ENCODE data around the gene C20orf144.

Gene C20orf144

DNA sequence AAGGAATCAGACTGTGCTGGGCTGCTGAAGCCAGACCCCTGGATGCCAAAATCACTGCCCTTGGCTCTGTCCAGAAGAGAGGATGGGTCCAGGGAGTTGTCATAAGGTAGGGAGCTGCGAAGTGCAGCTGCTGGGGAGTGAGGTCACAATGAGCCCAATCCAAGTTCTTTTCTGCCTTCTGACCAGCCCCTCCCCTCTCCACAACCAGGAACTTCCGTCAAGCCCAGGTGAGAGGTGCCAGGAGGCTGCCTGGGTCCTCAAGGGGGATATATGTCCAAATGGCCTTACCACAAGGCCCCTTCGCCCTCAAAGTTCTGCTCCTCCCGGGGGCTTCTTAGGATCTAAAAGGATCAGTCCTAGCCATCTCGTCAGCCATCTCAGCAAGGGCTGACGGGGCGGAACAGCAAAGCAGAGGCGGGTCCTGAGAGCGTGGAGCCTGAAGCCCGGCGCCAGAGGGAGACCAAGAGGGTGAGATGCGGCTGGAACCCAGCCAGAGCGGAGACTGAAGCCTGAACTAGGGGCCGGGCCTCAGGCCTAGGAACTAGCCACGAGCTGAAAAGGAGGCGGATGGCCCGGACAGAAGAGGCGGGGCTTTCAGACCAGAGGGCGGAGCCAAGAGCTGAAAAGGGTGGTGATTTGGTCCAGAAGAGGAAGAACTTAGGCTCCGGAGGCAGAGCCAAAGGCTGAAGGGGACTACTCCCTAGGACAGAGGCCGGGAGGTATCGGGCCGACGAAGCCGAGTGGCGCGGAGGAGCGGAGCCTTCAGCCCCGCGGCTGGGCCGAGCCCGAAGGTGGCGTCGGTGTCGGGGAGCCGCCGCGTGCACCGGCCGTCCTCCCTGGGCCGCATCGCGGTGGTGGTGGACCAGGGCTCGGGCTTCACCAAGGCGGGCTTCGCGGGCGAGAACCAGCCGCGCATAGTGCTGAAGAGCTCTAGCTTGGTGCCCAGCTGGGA lies 4.4 kb downstream of the C20orf144 start, which contains the start of gene ACTL10:
TSS of gene ACTL10 (plus strand) at position 651 of the 952 bp plus-strand sequence. CDS start 555 bp downstream, outside the sequence.
- DNase-seq: peak; percentile 87

DNA sequence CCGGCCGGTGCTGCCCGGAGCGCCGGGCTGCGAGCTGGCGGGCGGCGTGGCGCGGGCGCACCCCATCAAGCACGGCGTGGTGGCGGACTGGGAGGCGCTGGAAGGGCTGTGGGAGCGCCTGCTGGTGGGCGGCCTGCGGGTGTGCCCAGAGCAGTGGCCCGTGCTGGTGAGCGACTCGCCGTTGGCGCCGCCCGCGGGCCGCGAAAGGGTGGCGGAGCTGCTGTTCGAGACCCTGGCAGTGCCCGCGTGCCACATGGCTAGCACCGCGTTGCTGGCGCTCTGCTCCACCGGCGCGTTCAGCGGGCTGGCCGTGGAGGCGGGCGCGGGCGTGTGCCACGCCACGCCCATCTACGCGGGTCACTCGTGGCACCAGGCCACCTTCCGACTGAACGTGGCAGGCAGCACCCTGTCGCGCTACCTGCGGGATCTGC lies 5.1 kb downstream of the C20orf144 start:
- peak; percentile 48 for DNase-seq

DNA sequence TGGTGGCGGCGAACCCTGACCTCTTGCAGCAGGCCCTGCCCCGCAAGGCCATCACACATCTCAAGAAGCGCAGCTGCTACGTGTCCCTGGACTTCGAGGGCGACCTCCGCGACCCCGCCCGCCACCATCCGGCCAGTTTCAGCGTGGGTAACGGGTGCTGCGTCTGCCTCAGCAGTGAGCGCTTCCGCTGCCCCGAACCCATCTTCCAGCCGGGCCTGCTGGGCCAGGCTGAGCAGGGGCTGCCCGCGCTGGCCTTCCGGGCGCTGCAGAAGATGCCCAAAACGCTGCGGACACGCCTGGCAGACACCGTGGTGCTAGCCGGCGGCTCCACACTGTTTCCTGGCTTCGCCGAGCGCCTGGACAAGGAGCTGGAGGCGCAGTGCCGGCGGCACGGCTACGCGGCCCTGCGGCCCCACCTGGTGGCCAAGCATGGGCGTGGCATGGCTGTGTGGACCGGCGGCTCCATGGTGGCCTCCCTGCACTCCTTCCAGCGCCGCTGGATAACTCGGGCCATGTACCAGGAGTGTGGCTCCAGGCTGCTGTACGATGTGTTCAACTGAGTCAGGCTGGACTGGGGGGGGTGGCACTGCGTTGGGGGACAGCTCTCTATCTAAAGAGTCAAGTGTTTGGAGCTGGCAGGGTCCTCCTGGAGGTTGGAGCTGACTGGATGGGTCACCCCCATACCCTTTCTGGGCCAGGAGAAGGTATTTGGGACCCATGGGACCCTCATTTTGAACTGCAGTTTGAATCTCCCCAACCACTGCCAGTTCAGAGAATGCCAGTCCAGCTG lies 5.7 kb downstream of the C20orf144 start:
- peak; percentile 83 for DNase-seq

DNA sequence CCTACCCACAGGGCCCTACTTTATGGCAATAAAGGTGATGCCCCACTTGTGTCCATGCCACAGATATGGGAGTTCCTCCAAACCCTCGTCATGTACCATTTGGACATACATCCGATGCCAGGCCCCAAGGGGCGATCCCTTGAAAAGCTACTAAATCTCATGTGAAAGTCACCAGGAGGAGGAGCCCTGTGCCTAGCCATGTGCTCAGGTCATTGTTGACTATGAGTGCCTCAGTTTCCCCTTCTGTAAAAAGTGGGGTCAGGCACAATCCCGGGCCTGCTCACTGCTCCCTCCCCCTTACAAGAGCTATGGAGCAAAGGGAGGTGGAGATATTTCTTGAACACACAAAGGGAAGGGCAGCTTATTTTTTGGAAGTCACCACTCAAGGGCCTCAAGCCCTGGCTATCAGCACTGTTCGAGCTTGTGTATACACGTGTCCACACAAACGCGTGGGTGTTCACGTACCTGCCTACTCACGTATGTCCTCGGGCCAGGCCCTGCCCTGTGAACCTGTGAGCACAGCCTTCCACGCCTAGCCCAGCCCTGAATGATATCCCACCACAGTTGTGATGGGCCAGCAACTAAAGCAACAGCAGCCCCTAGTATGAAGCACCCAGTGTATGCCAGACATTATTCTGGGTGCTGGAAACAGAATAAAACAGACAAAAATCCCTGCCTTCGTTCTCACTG lies 6.5 kb downstream of the C20orf144 start:
- DNase-seq: no peak

DNA sequence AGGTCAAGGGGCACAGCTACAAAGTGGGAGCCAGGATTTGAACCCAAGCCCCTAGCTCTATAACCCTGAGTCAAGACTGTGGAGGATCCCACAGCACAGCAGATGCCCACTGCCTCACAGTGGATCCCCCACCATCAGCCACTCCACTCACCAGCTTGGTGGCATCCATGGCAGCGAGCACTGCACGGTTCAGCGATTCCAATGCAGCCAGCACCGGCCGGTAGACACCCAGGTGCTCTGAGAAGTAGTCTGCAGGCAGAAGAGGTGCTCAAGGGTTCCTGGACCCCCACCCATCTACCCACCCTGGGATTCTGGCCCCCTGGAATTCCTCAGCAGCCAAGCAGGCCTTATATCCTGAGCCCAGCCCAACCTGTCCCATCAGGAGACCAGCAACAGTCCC lies 7.1 kb downstream of the C20orf144 start:
- no peak for DNase-seq

DNA sequence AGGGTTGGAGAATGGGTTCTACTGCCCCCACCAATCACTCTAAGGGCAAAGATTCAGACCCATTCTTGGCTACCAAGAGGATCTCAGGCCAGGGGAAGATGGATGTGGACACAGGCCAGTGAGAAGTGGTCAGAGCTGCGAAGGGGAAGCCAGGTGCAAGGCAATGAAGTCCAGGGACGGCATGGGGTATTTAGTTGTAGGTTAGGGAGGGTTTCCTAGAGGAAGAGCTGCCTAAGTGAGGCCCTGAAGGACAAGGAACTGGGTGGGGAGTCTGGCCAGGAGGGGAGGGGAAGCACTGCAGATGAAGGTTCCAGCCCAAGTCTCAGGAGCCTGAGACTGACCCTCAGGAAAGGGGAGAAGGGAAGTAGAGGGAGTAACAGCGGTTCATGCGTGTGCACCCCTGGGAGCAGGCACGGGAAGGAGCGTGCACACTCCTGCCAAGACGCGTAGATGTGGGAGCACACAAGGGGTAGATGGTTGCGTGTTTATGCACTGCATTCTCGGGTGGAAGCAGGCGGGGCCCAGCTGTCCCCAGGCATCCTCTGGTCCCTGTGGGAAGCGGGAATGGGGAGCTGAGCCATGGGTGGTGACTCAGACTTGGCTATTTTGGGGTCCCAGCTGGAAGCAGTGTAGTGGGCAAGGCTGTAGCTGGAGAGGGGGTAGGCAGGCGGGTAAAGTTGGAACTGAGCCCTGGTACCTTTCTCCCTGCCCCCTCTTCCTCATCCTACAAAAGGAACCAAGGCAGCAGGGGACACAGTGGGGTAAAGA lies 7.9 kb downstream of the C20orf144 start:
- DNase-seq: no peak

DNA sequence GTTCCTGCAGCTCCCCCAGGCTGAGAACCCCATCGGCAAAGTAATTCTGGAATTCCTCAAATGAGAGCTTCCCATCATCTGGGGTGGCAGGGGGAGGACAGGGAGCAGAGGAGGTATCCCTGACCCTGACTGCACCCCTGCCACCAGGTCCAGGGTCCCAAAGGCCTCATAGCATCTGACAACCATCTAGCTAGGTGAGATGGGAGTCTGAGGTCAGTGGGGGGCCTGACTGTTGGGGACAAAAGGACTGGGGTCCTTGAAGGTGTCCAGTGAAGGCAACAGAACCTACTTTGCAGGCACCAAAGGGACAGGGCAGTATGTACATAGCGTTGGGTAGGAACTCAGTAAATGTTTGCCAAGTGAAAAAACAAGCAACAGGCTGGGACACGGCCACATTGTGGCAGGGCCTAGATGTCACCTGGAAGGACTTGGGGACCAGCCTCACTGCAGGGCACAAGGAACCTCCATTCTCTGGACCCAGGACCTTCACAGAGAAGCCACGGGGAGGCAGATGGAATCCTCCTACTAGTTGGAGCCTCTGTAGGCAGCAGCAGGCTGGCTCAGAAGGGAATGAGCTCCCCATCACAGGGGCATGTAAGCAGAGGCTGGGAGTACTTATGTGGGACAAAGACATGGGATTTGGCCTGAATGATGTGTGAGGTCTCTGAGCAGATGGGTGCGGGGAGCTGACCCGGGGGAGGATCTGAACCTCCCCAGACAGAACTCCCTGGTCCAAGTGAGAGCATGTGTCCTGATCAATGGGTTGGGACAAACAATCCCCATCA lies 8.8 kb downstream of the C20orf144 start:
- no peak for DNase-seq

DNA sequence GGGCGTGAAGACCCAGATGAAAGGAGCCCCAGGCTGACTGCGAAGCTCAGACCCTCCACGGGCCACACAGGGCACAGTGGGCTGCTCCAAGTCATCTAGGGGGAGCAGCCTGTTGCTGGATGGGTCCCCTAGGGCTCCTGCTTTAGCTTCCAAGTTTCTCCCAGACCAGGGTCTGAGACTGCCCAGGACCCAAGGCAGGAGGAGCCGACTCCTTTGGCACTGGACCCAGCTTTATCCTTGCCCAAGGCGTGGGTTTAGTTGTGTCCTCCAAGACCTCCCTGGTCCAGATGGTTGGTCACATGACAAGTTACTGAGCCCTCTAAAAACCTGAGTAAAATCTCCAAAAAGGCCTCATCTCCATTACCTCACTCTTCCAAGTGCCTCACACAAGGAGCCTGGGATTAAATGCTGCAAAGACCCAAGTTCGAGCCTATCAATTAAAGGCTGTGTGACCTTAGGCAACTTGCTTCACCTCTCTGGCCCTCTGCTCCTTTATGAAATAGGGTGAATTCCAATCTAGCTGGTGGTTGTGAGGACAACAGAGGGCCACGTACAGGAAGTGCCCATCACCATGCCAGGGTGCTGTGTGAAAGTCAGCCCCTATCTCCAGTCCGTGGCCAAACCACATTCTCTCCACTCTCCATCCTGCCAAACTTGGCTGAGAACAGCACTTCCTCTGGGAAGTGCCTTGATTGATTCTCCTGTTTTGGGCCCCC lies 9.6 kb downstream of the C20orf144 start:
- DNase-seq: no peak

DNA sequence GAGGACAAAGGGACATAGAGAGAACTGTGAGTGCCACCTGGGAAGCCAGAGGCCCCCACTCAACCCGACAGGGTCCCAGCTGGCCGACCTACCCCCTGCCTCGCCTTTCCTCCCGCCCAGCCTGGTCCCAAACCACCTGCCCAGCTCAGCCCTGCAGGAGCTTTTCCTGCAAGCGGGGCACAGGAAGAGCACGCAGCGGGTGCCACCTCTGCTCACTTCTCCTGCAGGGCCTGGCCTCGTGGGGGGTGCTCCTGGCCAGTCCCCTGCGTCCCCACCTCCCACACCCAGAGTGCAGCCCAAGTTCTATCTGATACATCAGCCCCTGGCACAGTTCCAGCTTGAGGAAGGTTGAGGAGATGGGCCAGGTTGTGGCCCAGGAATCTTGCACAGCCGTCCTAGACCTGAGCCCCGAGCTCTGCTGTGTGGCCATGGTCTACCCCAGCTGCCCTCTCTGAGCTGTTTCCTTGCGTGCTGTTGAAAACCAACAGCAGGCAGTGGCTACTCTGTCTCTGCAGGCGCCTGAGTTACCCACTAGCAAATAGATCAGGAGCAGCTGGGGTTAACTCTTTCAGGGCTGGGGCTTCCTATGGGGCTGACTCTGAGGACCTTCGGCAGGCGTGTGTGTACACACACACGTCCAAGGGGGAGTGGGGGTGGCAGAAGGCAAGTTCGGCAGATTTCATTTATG lies 10.4 kb downstream of the C20orf144 start:
- no peak for DNase-seq

DNA sequence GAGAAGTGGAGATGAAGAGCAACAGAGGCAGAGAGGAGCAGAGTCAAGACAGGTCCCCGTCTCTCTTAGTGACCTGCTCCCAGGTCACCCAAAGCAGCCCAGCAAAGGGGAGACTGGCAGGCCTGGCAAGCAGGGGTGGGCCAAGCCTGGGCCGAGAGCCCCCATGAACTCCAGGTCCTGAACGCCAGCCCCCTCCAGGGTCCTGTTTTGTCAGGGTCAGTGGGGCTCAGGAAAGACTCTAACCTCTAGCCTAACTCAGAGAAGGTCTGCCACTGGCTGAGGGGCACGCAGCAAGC lies 10.9 kb downstream of the C20orf144 start:
- no peak for DNase-seq

DNA sequence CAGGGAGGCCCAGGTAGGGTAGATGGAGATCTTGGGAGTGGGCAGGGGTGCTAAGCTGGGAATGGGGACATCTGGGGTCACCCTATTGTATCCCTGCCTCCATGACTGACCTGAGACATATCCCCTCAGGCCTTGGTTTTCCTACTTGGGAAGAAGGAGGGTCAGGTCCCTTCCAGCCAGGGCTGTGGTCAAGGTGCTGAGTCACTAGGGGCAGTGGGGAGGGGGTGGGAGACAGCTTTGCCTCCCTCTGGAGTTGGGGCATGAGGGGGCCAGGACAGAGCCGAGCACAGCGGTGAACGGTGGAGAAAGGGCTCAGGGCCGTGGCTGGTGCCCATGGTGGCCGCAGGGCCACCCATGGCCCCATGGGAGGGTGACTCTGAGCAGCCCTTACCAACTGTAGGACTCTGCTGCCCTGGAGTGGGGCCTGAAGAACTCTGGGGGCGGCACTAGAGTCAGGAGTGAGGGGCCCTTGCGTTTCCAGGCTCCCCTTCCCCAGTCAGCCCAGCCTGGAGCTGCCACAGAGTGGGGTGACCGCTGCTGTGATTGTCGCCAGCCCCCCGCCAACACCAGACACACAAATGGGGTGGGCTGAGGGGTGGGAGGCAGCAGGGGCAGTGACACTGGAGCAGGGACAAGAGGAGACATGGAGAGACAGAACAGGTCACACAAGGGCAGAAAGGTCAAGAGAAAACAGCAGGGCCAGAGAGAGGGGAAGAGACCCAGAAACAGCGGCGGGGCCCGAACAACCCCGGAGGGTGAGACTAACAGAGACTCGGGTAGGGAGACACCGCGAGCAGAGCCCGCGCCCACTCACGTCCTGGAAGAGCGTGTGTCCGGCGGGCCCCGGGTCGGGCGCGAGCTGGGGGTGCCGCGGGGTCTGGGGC lies 11.5 kb downstream of the C20orf144 start:
- DNase-seq: no peak

DNA sequence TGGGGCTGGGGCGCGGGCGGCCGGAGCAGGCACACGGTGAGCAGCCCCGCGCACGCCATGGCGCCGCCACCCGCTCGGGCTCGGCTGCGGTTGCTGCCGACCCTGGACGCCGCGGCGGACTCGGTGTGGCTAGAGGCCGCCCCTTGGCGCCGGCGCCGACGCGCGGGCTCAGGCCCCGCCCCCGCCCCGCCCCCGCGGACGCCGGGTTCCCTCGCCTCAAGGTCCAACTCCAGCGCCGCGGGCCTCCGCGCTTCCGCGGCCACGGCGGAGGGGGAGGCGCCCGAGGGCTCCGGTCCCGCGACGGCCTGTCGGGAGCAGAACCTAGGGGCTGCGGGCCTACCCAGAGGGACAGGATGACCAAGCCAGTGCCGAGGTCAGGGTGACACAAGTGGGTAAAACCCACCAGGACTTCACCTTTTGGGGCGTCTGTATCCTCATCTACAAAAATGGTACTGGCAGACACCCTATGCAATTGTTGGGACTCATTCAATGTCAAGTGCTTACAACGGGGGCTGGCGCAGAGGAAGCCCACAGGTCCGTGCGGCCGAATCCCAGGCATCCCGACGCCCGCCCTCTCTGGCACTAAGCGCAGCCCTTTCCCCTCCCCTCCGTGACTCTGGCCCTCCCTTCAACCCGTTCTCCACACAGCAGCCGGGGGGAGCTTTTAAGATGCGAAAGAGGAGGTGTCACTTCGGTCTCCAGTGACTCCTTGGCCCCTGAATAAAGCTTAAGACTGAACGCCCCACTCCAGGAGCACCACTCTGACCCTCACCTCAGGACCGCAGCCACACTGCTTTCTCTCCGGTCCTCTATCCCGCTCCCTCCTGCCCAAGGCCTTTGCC lies 12.4 kb downstream of the C20orf144 start, which contains the start of gene NECAB3:
TSS of gene NECAB3 (minus strand) at position 135 of the 842 bp plus-strand sequence. CDS start at position 59, 76 bp downstream.
- peak; percentile 45 for DNase-seq

DNA sequence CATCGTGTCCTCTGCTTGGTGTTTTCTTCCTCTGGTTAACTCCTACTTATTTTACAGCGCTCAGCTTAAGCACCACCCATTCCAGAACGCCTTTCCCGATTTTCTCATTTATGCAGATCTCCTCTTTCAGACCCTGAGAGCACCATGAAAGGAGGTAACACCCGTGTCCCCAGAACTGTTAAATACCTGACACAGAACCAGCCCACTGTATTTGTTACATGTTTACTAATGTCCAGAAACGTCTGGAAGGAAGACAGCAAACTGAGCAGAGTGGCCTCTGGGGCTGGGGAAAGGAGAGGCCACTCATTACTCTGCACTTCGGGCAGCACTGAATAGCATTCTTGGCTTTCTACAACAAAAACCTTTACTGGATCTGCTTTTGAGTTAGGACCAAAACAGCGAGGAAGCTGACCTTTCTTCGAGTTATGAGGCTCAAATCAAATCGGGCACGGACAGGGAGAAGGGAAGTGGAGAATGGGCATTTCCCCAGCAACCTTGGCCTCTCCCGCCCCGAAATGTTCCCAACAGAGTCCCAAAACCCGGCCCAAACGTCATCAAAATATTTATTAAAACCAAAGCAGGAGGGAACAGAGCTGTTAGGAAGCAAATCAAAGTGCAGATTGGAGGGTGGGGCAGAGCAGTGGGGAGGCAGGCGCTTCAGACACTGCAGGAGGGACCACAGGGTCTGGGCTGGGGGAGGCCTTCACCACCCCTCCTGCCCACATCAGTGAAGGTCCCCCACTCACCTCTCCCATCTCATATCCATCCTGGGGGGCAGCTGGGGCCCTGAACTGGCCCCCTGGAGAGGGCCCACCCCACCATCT lies 13.2 kb downstream of the C20orf144 start:
- no peak for DNase-seq

DNA sequence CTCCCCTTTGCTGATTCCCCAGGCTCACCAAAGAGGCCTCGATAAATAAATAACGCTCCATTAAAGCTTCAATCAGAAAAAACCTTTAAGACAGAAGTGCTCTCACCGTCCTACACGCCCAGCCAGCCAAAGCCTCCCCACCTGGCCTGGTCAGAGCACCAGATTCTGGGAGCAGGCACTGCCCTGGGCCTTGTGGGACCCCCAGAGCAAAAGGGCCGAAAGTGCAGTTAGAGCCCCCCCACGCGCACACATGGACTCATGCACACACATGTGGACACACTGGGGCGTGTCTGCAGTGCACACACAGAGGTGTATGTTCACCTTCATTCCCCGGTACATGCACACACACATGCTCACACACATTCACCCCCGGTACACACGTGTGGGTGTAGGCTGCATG lies 14.0 kb downstream of the C20orf144 start:
- DNase-seq: no peak

DNA sequence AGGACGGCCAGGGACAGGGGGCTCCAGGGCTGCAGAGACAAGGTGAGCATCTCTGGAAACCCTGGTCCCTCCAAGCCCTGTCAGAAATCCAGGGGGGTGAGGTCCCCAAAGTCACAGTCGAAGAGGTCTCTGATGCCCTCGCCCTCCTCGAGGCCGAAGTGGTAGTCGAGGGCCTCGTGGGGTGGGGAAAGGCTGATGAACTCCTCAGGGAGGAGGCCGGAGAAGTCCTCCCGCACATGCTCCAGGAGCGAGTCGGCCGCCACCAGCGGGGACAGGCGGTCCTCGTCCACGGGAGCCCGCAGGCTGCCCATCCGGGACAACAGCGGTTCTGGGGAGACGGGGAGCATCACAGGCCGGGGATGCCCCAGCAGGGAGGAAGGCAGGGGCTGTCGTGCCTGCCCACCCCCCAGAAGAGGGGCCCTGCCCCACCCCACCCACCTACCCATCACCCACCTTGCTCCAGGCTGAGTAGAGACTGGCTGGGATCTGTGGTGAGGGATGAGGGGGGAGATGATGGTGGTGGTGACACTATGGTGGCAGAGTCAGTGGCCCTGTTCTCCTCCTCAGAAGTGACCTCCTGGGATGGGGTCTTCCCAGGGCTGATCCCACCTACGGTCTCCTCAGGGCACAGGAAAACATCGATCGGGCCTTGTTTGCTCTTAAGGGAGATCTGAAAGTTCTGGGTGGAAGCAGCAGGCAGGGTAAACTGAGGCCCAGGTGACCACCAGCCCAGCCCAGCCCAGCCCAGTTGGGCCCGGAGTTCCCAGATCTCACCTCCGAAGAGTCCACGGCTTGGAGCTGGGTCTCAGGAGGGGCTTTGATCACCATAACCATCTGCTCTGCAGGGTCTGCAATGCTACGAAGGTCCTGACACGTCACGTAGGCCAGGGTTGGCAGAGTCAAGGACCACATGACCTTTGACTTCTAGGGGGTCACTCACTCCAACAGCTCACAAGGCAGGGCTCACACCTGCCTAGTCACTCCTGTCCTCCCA lies 14.8 kb downstream of the C20orf144 start:
- no peak for DNase-seq
